ENCODE data around the gene LRIG1.

LRIG1 gene

GRCh38 chr3:66441692-66442091, 59.1 kb downstream of the LRIG1 start:
- H3K4me3 ChIP-seq (ENCODE audit: control insufficient read depth, low read depth, low read length): no peak overlapping the region
- DNase-seq (ENCODE audit: low read depth): no peak
- TF ChIP-seq, protein P1, sequence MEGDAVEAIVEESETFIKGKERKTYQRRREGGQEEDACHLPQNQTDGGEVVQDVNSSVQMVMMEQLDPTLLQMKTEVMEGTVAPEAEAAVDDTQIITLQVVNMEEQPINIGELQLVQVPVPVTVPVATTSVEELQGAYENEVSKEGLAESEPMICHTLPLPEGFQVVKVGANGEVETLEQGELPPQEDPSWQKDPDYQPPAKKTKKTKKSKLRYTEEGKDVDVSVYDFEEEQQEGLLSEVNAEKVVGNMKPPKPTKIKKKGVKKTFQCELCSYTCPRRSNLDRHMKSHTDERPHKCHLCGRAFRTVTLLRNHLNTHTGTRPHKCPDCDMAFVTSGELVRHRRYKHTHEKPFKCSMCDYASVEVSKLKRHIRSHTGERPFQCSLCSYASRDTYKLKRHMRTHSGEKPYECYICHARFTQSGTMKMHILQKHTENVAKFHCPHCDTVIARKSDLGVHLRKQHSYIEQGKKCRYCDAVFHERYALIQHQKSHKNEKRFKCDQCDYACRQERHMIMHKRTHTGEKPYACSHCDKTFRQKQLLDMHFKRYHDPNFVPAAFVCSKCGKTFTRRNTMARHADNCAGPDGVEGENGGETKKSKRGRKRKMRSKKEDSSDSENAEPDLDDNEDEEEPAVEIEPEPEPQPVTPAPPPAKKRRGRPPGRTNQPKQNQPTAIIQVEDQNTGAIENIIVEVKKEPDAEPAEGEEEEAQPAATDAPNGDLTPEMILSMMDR (IDR thresholded peaks at IDR 0.05; ENCODE audit: control insufficient read depth, insufficient read depth, low read depth, low read length, missing control alignments): no peak

DNA sequence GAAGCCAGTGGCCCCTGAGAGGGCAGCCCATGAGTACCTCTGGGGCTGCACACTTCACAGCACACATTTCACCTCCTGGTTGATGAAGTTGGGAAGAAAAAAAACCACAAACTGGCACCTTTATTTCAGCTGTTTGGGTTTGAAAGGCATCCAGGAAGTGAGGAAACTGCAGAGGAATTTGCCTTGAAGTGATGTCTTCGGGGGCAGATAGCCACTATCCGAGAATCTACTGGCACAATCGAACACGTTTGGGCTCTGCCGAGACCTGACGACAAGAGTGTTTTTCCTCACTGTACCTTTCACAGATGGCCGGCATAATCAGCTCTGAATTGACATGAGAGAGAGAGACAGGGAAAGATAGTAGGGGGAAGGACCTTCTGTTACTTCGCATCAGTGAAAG, 59.7 kb downstream of the LRIG1 start:
- TF ChIP-seq, protein P1 (IDR thresholded peaks at IDR 0.05; ENCODE audit: control insufficient read depth, insufficient read depth, low read depth, low read length, missing control alignments): no peak
- no peak overlapping the region for H3K4me3 ChIP-seq (ENCODE audit: control insufficient read depth, low read depth, low read length)
- DNase-seq (ENCODE audit: low read depth): no peak

DNA sequence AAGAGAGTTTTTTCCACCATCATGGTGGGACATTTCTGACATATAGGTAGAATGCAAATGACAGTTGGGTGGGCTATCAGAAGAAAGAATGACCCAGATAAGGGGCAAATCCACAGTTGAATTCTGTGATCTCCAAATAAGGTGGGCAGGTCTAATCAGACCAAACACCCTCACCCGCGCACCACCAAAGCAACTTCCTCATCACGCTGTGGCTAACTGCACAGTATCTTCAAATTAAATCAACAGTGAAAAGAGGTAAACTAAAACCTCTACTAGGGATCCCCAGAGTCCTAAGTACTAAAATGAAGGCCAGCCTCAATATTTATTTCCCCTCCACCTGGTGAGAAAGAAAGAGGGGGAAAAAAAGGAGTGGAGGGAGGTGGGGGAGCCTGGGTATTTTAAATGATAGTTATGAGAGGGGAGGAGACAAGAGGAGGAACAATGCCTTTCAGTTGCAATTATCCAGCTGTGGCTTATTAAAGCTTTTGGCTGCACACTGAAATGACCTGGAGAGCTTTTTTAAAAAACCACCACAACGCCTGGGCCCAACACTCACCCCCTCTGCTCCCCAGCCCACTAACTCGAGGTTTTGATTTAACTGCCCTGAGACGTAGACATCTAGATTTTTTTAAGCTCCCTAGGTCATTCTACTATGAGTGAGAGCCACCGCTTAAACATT, 61.0 kb downstream of the LRIG1 start:
- DNase-seq (ENCODE audit: low read depth): no peak
- H3K4me3 ChIP-seq (ENCODE audit: control insufficient read depth, low read depth, low read length): no peak overlapping the region
- TF ChIP-seq, protein P1 (IDR thresholded peaks at IDR 0.05; ENCODE audit: control insufficient read depth, insufficient read depth, low read depth, low read length, missing control alignments): no peak

GRCh38 chr3:66438046-66438445, 62.8 kb downstream of the LRIG1 start:
- H3K4me3 ChIP-seq (ENCODE audit: control insufficient read depth, low read depth, low read length): no peak overlapping the region
- no peak for DNase-seq (ENCODE audit: low read depth)
- TF ChIP-seq, protein P1 (IDR thresholded peaks at IDR 0.05; ENCODE audit: control insufficient read depth, insufficient read depth, low read depth, low read length, missing control alignments): no peak

DNA sequence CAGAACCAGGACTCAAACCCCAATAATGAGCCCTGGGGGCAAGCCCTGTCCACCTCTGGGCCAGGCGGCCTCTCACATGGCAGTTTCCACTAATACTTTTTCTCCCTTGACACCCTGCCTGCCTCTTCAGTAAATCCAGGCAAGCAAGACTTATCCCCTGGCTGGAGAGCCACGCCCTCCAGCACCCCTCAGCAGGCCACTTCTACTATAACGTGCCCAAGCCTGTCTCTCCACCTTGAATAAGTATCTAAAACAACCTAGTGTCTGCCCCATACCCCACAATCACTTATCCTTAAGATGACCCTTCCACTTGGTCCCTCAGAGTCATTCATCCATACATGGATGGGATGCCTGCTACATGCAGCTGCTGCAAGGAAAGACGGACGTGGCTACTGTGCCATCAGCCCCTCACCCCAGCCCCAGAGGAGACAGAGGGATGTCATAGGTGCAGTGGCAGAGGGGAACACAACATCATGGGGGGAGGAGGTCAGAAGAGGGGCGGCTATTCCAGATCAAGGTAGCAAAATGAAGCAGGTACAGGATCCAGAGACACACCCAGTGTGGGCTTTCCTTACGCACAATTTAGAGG, 63.4 kb downstream of the LRIG1 start:
- DNase-seq (ENCODE audit: low read depth): no peak
- no peak overlapping the region for H3K4me3 ChIP-seq (ENCODE audit: control insufficient read depth, low read depth, low read length)
- TF ChIP-seq, protein P1 (IDR thresholded peaks at IDR 0.05; ENCODE audit: control insufficient read depth, insufficient read depth, low read depth, low read length, missing control alignments): no peak

DNA sequence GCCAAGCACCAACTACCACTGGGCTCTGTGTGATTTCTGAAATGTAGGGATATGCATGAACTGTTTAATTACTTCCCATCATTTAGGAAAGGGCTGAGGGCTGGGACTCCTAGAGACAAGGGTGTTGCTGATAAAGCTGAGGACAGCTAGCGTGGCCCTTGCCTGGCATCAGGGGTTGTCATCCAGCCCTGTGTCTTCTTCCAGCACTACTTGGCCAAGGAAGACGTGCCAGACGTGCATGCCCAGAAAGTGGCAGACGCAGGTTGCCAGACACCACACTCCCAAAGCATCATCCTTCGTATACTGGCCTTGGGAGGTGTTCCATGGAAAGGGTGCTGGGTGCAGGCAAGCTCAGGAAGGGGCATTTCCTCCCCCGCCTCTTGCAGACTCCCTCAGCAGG, 64.8 kb downstream of the LRIG1 start:
- no peak overlapping the region for H3K4me3 ChIP-seq (ENCODE audit: control insufficient read depth, low read depth, low read length)
- TF ChIP-seq, protein P1 (IDR thresholded peaks at IDR 0.05; ENCODE audit: control insufficient read depth, insufficient read depth, low read depth, low read length, missing control alignments): no peak
- no peak for DNase-seq (ENCODE audit: low read depth)

Data from AG09309 (cell line).